ENCODE data around the gene PRDM10.
"Not testable (repeated sequence)": the region's sequence is repeated elsewhere in the genome, so short reads cannot be mapped to it uniquely, and the experiment has no call there.

Gene PRDM10

GRCh38 chr11:129922674-129923073 is 80.0 kb downstream of the PRDM10 start:
- DNase-seq (ENCODE audit: low read depth): no peak
- H3K4me3 ChIP-seq (ENCODE audit: low read depth, low read length): no peak overlapping the region

- no peak for DNase-seq (ENCODE audit: low read depth)
Measured at GRCh38 chr11:129918361-129918760, 84.3 kb downstream of the PRDM10 start.

DNA sequence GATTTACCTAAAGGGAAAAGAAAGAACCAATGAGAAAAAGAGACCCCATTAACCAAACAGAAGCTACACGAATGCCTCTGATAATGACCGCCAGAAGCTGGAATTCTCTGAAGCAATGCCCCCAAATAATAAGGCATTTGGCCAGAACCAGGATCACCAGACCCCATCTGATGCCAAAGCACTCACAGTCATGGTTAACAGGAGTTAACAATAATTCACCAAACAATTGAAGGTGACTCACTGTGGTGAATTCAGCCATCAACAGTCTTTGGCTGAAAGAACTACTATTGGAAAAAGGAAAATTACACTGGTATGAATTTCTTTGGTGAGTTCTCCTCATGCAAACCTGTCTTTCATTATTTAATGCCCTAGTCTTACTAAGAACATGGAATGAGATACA is 85.4 kb downstream of the PRDM10 start:
- no peak for DNase-seq (ENCODE audit: low read depth)

More at GRCh38 chr11:129918361-129918760, 84.3 kb downstream of the PRDM10 start:
- H3K4me3 ChIP-seq (ENCODE audit: low read depth, low read length): no peak overlapping the region

DNA sequence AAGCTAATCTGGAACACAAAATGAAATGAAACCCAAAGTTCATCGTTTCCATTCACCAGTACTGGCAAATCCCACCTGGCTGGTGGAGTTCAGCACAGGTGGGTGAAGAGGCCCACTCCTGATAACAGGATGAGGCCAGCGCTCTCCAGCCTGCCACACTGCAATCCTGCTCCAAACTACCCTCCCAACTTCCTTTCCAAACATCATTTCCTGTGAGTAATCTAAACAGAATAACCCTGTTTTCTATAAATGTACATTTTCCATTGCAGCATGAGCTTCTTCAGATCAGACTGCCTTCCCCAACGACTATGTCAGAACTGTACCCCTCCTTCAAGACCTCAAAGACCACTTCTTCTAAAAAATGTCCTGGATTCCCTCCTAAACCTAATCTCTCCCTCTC is 91.3 kb downstream of the PRDM10 start:
- DNase-seq (ENCODE audit: low read depth): no peak
- no peak overlapping the region for H3K4me3 ChIP-seq (ENCODE audit: low read depth, low read length)

More for the DNA sequence above, 85.4 kb downstream of the PRDM10 start:
- H3K4me3 ChIP-seq (ENCODE audit: low read depth, low read length): no peak overlapping the region

GRCh38 chr11:129910360-129910759 is 92.3 kb downstream of the PRDM10 start:
- no peak overlapping the region for H3K4me3 ChIP-seq (ENCODE audit: low read depth, low read length)

DNA sequence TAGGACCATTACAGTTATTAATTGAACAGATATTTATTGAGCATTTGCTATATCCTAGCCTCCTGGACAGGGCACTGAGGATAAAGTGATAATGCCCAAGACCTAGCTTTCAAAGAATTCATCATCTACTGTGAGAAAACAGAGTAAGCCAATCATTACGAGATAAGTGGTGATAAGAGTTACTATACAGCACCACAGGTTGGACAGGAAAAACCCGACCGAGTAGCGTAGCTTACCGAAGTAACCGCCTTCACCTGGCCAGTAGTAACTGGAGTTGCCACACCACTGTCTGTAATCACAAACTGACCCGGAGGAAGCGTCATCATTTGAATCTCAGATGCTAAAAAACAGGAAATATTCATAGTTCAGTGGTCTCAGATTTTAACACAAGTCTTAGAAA is 97.2 kb downstream of the PRDM10 start:
- H3K4me3 ChIP-seq (ENCODE audit: low read depth, low read length): no peak overlapping the region
- no peak for DNase-seq (ENCODE audit: low read depth)

More at GRCh38 chr11:129910360-129910759, 92.3 kb downstream of the PRDM10 start:
- DNase-seq (ENCODE audit: low read depth): no peak

DNA sequence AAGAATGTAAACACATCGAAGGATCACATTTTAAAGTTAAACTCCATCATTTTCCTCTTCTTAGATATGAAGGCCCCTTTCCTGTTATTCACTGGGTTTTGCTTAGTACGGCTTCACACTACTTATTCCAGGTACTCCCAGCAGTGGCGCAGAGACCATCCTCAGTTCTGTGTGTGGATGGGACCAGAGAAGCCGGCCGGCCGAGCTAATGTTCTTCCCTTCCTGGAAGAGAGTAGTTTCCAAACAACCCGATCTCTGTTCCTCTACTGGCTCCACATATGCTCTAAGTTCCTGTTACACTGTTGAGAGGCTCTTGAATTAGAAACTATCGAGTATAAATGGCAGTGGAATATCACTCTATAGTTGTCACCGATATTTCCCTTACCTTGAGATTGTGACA is 106.6 kb downstream of the PRDM10 start:
- H3K4me3 ChIP-seq (ENCODE audit: low read depth, low read length): peak overlapping the region; percentile 92
- DNase-seq (ENCODE audit: low read depth): no peak

DNA sequence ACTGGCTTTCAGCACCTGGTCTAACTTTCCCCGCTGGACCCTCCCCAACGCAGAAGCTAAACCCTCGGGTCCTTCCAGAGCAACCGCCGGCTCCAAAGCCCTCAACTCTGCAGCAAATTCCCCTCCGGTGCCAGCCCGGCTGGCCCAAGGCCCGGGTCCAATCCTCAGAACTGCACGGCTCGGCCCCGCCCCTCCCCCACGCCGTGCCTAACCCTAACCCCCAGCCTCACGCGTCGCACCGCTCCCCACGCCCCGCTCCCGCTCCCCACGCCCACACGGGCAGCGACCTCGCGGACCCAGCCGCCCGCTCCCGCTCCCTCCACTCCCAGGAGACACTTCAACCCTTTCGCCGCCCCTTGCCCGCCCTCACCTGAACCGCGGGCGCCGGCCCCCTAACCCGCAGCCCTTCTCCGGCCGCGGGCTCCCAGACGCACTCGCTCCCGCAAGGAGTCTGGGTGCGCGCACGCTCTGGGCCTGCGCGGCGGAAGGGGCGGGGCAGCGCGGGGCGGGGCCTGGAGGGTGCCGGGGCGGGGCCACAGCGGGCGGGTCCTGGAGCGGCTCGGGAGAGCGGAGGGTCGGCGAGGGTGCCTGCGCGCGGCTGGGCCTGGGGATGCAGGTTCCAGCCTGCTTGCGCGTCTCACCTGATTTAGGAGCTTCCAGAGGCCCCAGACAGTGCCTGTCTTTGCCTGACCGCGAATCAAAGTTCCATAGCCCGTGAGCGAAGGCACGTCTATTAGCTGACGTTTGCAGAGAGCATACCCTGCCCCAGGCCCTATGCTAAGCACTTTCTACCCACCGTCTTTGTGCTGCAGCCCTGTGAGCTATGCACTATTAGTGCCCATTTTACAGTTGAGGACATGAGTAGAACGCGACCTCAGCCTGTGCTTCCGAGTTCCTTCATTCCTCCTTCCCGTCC is 107.3 kb downstream of the PRDM10 start, which contains the start of gene NFRKB:
Gene NFRKB, minus strand, starts transcription at position 453 of the 916 bp plus-strand sequence. CDS start 2,729 bp downstream, outside the sequence.
- DNase-seq (ENCODE audit: low read depth): peak; percentile 21
- H3K4me3 ChIP-seq (ENCODE audit: low read depth, low read length): peak within 1 kb of the TSS; percentile 92

- peak overlapping the region; percentile 92 for H3K4me3 ChIP-seq (ENCODE audit: low read depth, low read length)
- DNase-seq (ENCODE audit: low read depth): no peak
Measured at GRCh38 chr11:129894278-129895125, 108.1 kb downstream of the PRDM10 start.

DNA sequence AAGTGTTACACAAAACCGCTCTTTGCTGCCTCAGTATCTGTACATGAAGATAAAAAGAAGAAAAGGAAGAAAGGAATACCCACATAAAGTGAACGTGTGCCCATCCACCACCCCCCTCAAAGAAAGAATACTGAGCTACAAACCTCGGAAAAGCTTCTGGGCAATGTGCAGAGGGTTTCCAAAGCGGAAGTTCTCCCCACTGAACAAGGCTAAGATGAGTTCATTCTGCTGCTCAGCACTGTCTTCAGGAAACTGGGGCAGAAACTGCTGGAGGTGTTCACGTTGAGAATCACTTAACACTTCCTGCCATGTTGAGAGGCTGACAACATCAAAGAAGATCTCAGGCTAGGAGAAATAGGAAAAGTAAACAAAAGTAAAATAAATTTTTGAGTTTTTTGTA is 114.2 kb downstream of the PRDM10 start:
- no peak for DNase-seq (ENCODE audit: low read depth)
- no peak overlapping the region for H3K4me3 ChIP-seq (ENCODE audit: low read depth, low read length)

DNA sequence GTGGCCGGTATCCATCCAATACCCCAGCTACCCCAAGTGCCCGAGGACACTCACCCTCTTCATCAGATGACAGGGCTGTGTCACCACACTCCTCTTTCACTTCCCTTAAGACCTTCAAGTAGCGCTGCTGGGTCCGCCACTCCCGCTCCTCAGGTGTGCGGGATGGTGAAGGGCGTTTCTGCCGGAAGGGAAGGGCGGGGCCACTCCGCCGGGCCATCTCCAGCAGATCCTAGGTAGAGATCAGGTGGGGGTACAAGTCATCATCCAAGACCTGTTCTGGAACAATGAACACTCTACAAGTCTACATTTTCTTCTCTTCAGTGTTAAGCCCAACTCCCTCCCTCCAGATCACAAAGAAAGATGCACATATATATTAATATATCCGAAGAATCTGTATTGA is 117.3 kb downstream of the PRDM10 start:
- DNase-seq (ENCODE audit: low read depth): no peak
- H3K4me3 ChIP-seq (ENCODE audit: low read depth, low read length): no peak overlapping the region

DNA sequence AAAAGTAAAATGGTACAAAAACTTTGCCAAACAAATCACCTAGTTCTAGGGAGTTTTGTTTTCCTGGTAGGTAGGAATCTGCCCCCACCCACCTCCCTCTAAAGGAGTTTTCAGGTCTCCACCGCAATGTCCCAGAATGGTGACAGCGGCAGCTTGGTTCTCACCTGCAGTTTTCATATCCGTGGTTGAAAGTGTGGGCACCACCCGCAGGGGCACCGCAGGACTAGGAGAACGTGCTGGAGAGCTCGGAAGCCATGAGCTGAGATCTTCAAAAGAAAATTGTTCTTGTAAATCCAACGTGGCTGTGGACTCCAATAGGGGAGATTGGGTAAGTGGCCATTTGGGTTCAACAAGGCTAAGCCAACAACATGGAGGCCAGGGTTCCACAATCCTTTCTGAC is 118.1 kb downstream of the PRDM10 start:
- no peak overlapping the region for H3K4me3 ChIP-seq (ENCODE audit: low read depth, low read length)
- DNase-seq (ENCODE audit: low read depth): no peak

- DNase-seq (ENCODE audit: low read depth): no peak
- H3K4me3 ChIP-seq (ENCODE audit: low read depth, low read length): no peak overlapping the region
Measured at GRCh38 chr11:129881570-129882170, 121.0 kb downstream of the PRDM10 start.

DNA sequence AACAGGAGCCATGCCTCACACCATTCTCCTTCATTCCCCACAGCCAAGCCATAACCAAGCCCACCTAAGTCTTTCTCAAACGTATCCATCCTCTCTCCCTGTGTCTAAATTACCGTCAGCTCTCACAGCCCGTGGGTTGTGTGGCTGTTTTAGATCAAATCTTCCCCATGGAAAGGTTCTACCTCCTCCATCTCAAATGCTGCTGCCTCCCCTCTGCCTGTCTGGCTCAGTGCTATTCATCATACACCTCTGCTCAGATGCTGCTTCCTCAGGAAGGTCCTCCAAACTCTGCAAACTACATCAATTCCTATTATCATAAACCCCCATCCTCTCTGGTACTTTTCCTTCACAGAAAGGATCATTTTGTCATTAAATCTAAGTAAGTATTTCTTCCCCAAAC is 122.3 kb downstream of the PRDM10 start:
- H3K4me3 ChIP-seq (ENCODE audit: low read depth, low read length): no peak overlapping the region
- DNase-seq (ENCODE audit: low read depth): no peak

- no peak overlapping the region for H3K4me3 ChIP-seq (ENCODE audit: low read depth, low read length)
- no peak for DNase-seq (ENCODE audit: low read depth)
Measured at GRCh38 chr11:129871914-129872313, 130.7 kb downstream of the PRDM10 start.

DNA sequence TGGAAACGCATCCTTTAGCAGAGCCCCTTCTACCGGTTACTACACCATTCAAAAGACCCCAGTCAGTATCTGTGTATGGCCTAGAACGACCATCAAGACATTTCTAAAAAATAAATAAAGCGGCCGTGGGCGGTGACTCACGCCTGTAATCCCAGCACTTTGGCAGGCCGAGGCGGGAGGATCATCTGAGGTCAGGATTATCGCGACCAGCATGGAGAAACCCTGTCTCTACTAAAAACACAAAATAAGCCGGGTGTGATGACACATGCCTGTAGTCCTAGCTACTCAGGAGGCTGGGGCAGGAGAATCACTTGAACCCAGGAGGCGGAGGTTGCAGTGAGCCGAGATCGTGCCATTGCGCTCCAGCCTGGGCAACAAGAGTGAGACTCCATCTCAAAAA is 134.0 kb downstream of the PRDM10 start:
- DNase-seq (ENCODE audit: low read depth); H3K4me3 ChIP-seq (ENCODE audit: low read depth, low read length): not testable (repeated sequence)

- DNase-seq (ENCODE audit: low read depth): no peak
- no peak overlapping the region for H3K4me3 ChIP-seq (ENCODE audit: low read depth, low read length)
Measured at GRCh38 chr11:129866311-129866710, 136.3 kb downstream of the PRDM10 start.

DNA sequence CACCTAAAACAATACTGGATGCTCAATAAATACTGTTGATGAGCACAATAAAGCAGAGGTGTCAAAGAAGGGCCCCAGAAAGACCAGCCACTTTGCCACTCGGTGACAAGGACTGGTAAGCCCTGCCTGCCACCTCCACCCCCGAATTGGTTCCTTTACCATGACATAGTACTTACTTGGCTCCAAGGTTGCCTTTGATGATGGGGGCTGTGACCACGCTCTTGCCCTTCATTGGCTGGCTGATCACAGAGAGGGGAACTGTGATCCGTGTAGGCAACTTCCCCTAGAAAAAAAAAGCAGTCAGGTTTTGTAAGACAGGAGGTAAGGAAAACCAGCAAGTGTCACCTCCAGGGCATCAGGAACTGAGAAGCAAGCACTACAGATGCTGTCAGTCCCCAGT is 136.9 kb downstream of the PRDM10 start:
- no peak overlapping the region for H3K4me3 ChIP-seq (ENCODE audit: low read depth, low read length)
- no peak for DNase-seq (ENCODE audit: low read depth)

- H3K4me3 ChIP-seq (ENCODE audit: low read depth, low read length): no peak overlapping the region
- DNase-seq (ENCODE audit: low read depth): no peak
Measured at GRCh38 chr11:129864811-129865210, 137.8 kb downstream of the PRDM10 start.
